Left cardiac atrium (tissue), 4 donors: ENCODE measurements around the gene ABCA7. TPM values are rescaled to one million over a fixed set of nuclear protein-coding genes. Genes with fewer than 3 reads are reported as not detected.

Experiments
- ATAC-seq, 2 donors: fragments of 200-7000 bp; cut with Tn5 transposase; one replicate each; pipeline ENCODE4 v1.9.1; 2020; ENCODE audit warnings: mild to moderate bottlenecking in 2 of 2, moderate library complexity in 2 of 2
- DNase-seq: peaks from one replicate; pipeline ENCODE4 v3.0.0-alpha.2; 2020
- intact Hi-C, 2 donors: fragments of 100-400 bp; cut with DNase I; formaldehyde crosslinking; loops; one replicate each; pipeline versions ENCODE4 v1.14.1 to v1.15.1; 2022 to 2023
- total RNA-seq, 2 donors: library from RNA; stranded (reverse); fragmentation: NEBNext Ultra II Directional; extraction: Animal tissue kit (Norgen Biotek cat#: 25700); gene quantifications; one replicate each; pipeline ENCODE4 v1.2.1, GENCODE V29; 2021
- donor health status: DM: no; HTN: yes; CAD: no.
- donor health status: DM: no; HTN: yes; CAD: no; lungs with severe emphysema.
- donor health status: DM: yes; HTN: yes; CAD: no.
- donor health status: Dilated cardiomyopathy.

ABCA7 gene
- total RNA-seq, 2 donors from 2014 or later, result 7.7 to 10.0 TPM

DNA sequence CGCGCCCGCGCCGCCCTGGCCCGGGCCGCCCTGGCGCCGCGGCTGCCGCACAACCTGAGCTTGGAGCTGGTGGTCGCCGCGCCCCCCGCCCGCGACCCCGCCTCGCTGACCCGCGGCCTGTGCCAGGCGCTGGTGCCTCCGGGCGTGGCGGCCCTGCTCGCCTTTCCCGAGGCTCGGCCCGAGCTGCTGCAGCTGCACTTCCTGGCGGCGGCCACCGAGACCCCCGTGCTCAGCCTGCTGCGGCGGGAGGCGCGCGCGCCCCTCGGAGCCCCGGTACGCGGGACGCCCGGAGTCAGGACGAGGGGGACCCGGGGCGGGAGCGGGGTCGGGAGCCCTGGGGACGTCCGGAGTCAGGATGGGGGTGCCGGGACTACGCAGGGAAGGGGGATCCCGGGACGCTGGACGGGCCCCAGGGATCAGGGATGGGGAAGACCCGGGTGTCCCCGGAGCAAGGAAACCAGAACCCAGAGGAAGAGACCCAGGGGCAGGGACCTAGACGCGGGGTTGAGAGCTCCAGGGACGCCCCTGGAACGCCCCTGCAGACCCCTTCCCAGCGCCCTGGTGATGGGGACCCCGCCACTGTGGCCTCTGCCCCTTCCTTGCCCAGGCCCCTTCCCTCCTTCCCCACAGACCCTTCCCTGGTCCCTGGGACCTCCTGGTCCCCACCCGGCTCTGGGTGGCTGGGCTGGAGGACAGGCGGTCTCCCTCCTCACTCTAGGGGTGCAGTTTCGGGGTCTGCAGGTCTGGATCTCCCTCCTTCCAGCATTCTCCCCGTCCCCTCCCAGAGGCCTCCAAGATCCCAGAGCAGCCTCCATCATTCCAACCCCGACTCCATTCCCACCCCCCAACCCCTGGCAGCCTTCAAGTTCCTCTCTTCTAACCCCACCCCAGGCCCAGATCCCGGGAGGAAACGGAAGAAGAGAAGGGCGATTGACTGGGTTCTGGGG is 39.0 kb upstream of the ABCA7 start:
- DNase-seq, result no peak
- ATAC-seq, result no peak

DNA sequence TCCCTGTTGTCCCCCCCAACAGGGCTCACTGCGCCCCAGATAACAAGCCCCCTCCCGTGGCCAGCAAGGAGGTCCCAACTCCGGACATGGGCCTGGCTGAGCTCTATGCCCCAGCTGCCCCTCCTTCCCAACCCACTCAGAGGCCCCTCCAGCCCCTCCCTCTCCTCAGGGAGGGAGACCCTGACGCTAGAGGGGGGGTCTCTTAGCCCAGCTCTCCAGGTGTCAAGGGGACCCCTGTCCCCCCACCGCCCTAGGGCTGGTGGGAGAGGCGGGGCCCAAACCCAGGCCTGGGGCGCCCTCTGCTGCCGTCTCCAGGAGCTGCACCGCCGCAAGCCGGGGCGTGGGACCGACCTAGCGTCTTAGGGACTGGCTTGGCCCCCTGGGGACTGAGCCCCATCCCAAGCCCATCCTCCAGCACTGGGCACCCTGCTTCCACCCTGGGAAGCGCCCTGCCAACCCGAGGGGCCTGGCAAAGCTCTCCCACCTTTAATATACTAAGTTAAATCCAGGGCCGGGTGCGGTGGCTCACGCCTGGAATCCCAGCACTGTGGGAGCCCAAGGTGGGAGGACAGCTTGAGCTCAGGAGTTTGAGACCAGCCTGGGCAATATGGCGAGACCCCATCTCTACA is 38.3 kb upstream of the ABCA7 start:
- peak; percentile 63 to 66 for ATAC-seq
- intact Hi-C loops, result no loop called here
- no peak for DNase-seq

More for the DNA sequence above, 39.0 kb upstream of the ABCA7 start:
- intact Hi-C loops, result no loop called here

DNA sequence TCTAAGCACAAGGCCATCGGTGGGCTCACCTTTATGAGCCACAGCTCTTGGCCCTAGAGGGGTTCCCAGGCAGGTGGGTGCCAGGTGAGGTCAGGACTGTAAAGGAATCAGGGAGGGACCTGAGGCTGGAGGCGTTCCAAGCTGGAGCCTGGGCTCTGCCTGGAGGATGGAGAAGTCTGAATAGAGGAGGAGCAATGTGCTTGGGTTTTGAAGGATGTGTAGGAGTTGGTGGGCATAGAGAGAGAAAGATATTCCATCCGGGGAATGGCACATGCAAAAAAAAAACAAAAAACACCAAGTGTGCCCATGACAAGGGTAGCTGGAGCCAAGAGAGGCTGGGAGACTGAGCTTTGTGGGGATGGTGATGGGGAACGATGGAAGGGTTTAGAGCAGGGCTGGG is 37.3 kb upstream of the ABCA7 start:
- no peak for ATAC-seq
- intact Hi-C loops, result no loop called here
- no peak for DNase-seq

DNA sequence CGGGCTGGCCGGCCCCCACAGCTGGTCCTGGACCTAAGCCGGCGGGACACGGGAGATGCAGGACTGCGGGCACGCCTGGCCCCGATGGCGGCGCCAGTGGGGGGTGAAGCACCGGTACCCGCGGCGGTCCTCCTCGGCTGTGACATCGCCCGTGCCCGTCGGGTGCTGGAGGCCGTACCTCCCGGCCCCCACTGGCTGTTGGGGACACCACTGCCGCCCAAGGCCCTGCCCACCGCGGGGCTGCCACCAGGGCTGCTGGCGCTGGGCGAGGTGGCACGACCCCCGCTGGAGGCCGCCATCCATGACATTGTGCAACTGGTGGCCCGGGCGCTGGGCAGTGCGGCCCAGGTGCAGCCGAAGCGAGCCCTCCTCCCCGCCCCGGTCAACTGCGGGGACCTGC is 36.6 kb upstream of the ABCA7 start:
- intact Hi-C loops, result no loop called here
- ATAC-seq (no peak), DNase-seq (no peak)

DNA sequence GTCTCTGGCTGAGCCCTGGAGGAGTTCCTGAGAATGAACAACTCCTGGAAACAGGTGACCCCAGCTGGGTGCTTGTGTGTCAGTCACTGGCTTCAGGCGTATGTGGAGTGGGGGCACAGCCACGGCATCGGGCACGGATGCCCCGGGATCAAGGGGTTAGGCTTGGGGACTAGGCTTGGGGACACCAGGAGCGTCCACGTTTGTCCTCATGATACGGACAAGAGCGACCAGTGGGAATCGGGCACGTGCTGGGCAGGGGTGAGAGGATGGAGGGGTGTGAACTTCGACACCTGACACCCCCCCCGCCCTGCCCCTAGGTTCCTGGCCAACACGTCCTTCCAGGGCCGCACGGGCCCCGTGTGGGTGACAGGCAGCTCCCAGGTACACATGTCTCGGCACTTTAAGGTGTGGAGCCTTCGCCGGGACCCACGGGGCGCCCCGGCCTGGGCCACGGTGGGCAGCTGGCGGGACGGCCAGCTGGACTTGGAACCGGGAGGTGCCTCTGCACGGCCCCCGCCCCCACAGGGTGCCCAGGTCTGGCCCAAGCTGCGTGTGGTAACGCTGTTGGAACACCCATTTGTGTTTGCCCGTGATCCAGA is 35.6 kb upstream of the ABCA7 start:
- ATAC-seq, result no peak
- no peak for DNase-seq
- intact Hi-C loops, result no loop called here

DNA sequence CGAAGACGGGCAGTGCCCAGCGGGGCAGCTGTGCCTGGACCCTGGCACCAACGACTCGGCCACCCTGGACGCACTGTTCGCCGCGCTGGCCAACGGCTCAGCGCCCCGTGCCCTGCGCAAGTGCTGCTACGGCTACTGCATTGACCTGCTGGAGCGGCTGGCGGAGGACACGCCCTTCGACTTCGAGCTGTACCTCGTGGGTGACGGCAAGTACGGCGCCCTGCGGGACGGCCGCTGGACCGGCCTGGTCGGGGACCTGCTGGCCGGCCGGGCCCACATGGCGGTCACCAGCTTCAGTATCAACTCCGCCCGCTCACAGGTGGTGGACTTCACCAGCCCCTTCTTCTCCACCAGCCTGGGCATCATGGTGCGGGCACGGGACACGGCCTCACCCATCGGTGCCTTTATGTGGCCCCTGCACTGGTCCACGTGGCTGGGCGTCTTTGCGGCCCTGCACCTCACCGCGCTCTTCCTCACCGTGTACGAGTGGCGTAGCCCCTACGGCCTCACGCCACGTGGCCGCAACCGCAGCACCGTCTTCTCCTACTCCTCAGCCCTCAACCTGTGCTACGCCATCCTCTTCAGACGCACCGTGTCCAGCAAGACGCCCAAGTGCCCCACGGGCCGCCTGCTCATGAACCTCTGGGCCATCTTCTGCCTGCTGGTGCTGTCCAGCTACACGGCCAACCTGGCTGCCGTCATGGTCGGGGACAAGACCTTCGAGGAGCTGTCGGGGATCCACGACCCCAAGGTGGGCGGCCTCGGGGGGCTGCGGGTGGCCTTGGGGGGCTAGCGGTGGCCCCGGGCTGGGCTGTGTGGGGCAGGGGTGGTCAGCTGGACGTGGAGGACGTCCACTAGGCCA is 34.9 kb upstream of the ABCA7 start:
- no peak for ATAC-seq
- no peak for DNase-seq
- intact Hi-C loops, result no loop called here

DNA sequence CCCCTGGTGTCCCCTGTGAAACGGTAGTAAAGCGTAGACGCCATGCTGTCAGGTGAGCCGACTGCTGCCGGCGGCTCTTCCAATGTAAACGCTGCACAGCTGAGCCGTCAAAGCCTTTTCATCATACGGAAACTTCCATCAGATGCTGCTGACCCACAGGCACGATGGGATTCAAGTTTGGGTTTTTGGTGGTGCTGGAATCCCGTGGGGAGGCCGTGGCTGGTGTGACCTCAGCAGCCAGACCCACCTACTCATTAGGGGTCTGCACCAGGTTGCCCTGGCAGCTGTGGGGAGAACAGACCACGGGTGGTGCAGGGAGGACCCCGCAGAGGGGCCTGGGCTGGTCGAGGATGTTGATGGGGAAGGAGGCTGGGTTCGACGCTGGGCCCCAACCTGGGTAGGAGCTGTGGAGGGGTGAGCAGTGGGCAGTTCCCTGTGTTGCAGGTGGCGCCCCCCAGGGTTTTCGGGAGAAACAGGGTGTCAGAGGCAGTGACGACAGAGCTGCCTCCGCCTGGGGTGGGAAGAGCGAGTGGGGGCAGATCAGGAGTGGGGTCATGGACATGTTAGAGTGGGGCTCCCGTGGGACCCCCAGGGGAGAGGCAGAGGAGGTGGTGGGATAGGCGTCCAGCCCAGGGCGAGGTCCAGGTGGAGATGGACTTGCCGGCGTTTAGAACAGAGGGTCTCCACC is 33.1 kb upstream of the ABCA7 start:
- DNase-seq (no peak), ATAC-seq (no peak)
- intact Hi-C loops, result no loop called here

DNA sequence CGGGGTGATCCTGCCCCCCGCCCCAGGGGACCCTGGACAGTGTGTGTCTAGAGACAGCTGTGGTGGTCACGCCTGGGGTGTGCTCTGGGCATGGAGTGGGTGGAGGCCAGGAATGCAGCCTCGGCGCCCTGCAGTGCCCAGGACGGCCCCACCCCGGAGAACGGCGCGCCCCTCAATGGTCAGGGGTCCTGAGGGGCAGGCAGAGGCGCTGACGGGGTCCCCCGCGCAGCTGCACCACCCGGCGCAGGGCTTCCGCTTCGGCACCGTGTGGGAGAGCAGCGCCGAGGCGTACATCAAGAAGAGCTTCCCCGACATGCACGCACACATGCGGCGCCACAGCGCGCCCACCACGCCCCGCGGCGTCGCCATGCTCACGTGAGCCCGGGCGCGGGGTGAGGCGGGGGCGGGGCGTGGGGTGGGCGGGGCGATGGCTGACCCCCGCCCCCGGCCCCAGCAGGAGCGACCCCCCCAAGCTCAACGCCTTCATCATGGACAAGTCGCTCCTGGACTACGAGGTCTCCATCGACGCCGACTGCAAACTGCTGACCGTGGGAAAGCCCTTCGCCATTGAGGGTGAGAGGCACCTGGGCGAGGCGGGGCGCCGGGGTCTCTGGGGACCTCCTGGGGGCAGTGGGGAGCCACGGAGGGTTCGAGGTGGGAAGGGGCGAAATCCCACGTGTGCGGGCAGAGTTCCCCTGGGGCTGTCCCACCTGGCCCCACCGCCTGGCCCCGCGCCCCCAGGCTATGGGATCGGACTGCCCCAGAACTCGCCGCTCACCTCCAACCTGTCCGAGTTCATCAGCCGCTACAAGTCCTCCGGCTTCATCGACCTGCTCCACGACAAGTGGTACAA is 32.3 kb upstream of the ABCA7 start:
- DNase-seq (no peak), ATAC-seq (no peak)
- intact Hi-C loops, result no loop called here

DNA sequence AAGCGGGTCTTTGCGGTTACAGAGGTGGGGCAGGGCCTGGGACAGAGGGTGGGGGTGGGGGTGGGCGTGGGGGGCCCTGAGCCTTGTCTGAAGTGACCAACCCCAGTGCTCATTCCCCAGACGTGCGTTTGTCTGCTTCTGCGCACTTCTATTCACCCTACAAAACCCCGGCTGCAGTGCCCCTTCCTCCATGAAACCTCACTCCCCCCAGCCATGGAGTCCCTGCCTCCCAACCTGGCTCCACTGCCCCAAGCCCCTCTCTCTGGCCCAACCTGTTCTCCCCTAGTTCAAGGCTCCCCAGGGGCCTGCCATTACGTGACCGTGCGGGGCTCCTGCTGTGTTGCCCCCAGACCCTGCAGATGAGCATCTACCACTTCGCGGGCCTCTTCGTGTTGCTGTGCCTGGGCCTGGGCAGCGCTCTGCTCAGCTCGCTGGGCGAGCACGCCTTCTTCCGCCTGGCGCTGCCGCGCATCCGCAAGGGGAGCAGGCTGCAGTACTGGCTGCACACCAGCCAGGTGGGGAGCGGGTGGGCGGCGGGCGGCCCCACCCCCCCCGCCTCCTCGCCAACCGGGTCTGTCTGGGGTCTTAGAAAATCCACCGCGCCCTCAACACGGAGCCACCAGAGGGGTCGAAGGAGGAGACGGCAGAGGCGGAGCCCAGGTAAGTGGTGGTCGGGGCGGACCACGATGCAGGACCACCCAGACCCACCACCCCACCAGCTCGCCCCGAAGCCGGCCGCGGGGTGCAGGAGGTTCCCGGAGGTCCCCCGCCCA is 31.5 kb upstream of the ABCA7 start:
- no peak for DNase-seq
- no peak for ATAC-seq
- intact Hi-C loops, result no loop called here

DNA sequence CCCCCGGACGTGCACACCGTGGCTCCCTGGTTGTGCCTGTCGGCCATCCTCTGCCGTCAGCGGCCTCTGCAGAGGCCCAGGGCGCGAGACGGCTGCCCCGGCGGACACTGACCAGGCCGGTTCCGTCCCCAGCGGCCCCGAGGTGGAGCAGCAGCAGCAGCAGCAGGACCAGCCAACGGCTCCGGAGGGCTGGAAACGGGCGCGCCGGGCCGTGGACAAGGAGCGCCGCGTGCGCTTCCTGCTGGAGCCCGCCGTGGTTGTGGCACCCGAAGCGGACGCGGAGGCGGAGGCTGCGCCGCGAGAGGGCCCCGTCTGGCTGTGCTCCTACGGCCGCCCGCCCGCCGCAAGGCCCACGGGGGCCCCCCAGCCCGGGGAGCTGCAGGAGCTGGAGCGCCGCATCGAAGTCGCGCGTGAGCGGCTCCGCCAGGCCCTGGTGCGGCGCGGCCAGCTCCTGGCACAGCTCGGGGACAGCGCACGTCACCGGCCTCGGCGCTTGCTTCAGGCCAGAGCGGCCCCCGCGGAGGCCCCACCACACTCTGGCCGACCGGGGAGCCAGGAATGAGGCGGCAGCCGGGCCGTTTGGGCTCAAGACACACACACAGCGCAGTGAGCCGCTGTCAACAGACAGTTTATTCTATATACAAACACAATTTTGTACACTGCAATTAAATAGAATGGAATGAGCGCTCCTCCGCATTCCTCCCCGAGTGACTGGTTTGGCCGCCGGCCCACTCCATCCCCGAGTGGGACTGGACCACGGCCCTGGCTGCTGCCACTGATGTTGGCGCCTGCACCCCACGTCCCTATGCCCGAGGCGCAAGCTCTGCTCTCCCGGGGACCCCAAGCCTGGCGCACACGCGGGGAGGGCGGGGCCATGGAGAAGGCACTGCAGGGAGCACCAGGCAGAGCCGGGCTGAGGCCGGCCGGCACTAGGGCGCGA is 30.6 kb upstream of the ABCA7 start:
- peak; percentile 65 for DNase-seq
- peak; percentile 50 to 75 for ATAC-seq
- intact Hi-C loops, result no loop called here

DNA sequence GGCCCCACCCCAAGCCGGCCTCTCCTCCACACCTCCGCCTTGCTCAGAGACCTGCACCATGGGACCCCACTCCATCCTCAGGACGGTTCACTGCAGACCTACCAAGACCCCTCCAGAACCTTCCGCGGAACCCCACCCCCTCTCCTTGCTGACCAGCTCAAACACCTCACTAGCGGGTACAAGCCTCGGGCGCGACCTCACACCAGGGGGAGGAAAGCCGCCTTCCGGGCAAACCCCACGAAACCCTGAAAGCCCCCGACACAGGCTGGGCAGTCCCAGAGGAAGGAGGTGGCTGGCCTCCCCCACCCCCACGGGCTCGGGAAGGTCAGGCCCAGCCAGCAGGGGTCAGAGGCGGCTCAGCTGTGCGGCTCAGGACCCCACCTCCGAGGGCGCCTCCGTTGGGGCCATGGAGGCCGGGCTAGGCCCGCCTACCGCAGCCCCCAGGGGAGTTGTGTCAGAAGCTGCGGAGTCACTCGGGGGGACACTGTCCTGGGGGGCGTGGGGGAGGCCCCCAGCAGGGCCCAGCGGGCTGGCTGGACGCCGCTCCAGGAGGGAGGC is 29.8 kb upstream of the ABCA7 start:
- intact Hi-C loops, result no loop called here
- no peak for ATAC-seq
- no peak for DNase-seq

DNA sequence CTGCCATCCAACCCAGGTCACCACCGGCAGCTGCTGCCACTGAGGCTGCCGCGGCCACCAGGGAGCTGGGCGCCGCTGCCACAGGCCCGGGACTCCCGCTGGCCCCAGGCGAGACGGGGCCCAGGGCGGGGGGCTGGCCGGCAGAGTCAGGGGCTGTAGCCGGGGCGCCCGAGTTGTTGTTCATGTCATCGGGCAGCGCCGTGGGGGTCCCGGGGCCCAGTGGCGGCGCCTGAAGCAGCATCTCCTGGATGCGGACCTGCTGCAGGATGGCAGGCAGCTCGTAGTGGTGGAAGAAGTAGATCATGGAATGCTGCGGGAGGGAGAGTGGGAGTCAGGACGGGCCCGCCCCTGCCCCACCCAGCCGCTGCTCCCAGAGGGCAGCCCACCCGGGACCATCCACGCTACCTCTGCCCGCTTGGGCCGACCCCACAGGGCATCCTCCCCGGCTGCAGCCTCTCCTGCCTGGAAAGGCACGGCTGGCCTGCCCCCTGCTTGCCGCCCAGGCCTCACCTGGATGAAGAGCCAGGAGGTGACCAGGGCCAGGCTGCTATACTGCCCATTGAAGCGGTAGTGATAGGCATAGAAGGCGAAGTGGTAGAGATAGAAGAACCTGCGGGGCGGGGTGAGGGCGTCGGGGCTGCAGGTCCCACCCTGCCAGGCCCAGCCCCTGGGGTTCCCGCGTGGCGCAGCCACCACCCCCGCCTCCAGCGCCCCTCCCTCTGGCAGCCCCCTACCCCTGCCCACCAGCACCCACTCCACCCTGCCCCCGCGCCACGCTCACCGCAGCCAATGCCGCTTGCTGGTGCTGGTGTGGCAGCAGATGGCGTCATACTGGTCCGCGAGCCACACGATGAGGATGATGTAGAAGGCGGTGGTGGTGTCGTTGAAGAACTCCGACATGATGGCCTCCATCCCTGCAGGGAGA is 29.1 kb upstream of the ABCA7 start:
- intact Hi-C loops, result no loop called here
- no peak for DNase-seq
- no peak for ATAC-seq

DNA sequence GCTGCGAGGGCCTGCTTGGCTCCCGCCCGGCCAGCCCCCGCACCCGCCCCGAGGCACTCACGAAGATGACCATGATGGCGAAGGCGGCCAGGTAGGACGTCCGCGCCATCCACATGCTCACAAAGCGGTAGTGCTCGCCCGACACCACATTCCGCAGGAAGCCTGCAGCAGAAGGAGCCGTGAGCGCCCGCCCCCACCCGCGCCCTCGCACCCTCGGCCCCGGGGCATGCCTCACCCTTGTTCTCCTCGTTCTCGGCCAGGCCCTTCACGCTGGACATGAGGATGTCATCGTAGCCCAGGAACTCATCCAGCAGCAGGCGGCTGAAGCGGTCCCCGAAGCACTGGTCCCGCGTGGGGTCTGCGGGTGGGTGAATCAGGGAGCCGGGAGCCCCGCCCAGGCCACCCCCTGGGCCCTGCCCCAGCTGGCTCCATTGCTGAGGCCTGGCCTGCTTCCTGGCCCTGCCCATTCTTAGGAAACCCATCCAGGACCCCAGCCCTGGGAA is 28.0 kb upstream of the ABCA7 start:
- ATAC-seq, result no peak
- intact Hi-C loops, result no loop called here
- DNase-seq, result no peak

DNA sequence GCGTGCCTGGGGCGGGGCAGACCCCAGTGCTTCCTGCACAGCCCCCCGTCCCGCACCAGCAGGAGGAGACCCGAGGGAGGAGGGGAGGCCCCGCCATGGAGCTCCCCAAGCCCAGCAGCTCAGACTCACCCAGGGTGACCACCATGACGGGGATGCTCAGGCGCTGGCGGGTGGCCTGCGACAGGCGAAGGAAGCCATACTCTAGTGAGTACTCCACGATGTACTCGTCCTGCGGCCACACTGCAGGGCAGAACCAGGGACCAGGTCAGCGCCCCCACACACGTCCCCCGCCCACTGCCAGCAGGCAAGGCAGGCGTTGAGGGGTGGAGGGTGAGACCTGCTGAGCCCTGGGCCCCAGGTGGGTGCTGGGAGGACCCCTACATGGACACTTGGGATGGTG is 27.6 kb upstream of the ABCA7 start:
- intact Hi-C loops, result no loop called here
- ATAC-seq (no peak), DNase-seq (no peak)

DNA sequence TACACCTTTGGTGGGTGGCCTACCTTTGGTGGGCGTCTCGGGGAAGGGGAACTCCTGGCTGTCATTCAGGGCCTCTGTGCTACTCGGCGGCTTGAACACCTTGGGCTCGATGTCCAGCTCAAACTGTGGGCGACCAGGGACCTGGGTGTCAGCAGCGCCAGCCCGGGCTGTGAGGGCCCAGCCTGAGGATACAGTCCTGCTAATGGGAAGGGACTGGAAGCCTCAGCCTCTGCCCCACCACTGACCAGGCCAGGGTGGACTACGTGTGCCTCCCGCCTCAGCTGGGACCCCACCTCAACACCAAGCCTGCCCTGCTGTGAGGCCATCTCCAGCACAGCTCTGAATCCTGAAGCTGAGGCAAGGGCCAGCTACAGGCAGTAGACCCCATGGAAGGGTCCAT is 26.7 kb upstream of the ABCA7 start:
- DNase-seq, result no peak
- no peak for ATAC-seq
- intact Hi-C loops, result no loop called here
